Measurements from ENCODE around the gene ATP7B. TPM values are rescaled to one million over a fixed set of nuclear protein-coding genes. Genes with fewer than 3 reads are reported as not detected.

The ATP7B gene
- total and polyA plus RNA-seq, 2 of the 4 experiments (the other 2 are of a cell fraction): 2.7 to 2.9 TPM

DNA sequence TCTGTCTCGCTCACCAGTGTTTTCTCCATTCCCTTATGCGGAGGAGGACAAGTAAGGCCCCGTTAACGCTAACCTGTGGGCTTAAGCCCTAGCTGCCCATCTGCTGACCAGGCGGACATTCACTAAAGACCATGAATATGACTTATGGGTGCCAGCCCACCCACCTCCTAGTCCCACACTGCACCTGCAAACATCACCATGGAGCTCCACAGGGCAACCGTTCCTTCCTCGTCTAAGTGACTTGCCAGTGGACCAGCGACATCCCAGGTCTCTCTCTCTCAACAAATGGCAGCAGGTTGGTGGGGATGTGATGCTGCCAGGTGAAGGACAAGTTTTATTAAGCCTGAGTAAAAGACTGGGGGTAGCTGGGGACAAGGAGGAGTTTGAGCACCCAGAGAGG is 94.3 kb downstream of the ATP7B start:
- no peak overlapping the region for H2BK15ac ChIP-seq (ENCODE audit: low read depth, low read length)
- H2BK120ac ChIP-seq (ENCODE audit: low read depth, low read length): no peak overlapping the region
- H3K4me1 ChIP-seq (ENCODE audit: control insufficient read depth, insufficient read depth, low read length): no peaks in the 10 kb centered on the region
- no peak overlapping the region for H3K27ac ChIP-seq (ENCODE audit: insufficient read depth, low read length)
- in situ Hi-C loops (cut with MboI; ENCODE audit: low sequenced_read_pairs) (no loop called here), intact Hi-C loops (cut with micrococcal nuclease) (no loop called here), dilution Hi-C loops (cut with HindIII; ENCODE audit: low sequenced_read_pairs, unreplicated experiment) (no loop called here)
- no peak overlapping the region for H3K4me3 ChIP-seq (ENCODE audit: insufficient read depth, low read depth, low read length)
- H3K9me3 ChIP-seq (ENCODE audit: control insufficient read depth, insufficient read depth, low read length): no peaks in the 10 kb centered on the region
- H3K23ac ChIP-seq (ENCODE audit: low read depth, low read length): no peak overlapping the region
- no peak overlapping the region for H3K18ac ChIP-seq (ENCODE audit: low read depth, low read length)
- CTCF ChIA-PET: no interaction called here
- H3K56ac ChIP-seq (ENCODE audit: extremely low read depth, insufficient read depth, low read length): no peak overlapping the region
- no peaks in the 10 kb centered on the region; the same call in 1 of the 2 replicates for H4K20me1 ChIP-seq (ENCODE audit: insufficient read depth, low read length)
- no peaks in the 10 kb centered on the region for H3K36me3 ChIP-seq (ENCODE audit: control insufficient read depth, insufficient read depth, low read length)
- H2AFZ ChIP-seq (replicated peaks; ENCODE audit: low read length, poor library complexity): peak overlapping the region; percentile 2
- no peak overlapping the region for H3K4ac ChIP-seq (ENCODE audit: low read depth, low read length)
- TF ChIP-seq, protein P1, sequence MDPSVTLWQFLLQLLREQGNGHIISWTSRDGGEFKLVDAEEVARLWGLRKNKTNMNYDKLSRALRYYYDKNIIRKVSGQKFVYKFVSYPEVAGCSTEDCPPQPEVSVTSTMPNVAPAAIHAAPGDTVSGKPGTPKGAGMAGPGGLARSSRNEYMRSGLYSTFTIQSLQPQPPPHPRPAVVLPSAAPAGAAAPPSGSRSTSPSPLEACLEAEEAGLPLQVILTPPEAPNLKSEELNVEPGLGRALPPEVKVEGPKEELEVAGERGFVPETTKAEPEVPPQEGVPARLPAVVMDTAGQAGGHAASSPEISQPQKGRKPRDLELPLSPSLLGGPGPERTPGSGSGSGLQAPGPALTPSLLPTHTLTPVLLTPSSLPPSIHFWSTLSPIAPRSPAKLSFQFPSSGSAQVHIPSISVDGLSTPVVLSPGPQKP (IDR thresholded peaks at IDR 0.05; ENCODE audit: borderline replicate concordance, low read depth, low read length): no peak
- TF ChIP-seq MXI1 (IDR thresholded peaks at IDR 0.05; ENCODE audit: borderline replicate concordance, low read depth, low read length): no peak
- 72% methylated on average over 5 of the region's 8 CpGs; no CpG with 5 or more reads in 1 of the 2 experiments for WGBS, 2 experiments (ENCODE audit: extremely low coverage in 2 of 2, insufficient read length in 1 of 2)
- H4K91ac ChIP-seq (ENCODE audit: insufficient read depth, low read depth, low read length): no peak overlapping the region
- no peak overlapping the region for H3K9ac ChIP-seq (ENCODE audit: low read depth, low read length)
- H2BK20ac ChIP-seq (ENCODE audit: low read depth, low read length): no peak overlapping the region
- ATAC-seq (ENCODE audit: low read depth): no peak
- DNase-seq: no peak
- no peak overlapping the region for H4K8ac ChIP-seq (ENCODE audit: low read depth in 2 of 2, low read length in 2 of 2)
- H3K9me1 ChIP-seq (ENCODE audit: insufficient read depth, low read length): no peaks in the 10 kb centered on the region
- no peak overlapping the region for H2BK5ac ChIP-seq (ENCODE audit: low read depth, low read length, poor library complexity, severe bottlenecking)
- H3K14ac ChIP-seq (replicated peaks; ENCODE audit: low read depth, low read length): no peak overlapping the region
- POLR2A ChIA-PET (ENCODE audit: unreplicated experiment): no interaction called here
- no peaks in the 10 kb centered on the region for H3K79me1 ChIP-seq (ENCODE audit: low read depth in 1 of 2, low read length in 2 of 2)
- H3K27me3 ChIP-seq (ENCODE audit: control insufficient read depth, insufficient read depth, low read length): peaks cover 24% of the 10 kb centered on the region
- H3K4me2 ChIP-seq (ENCODE audit: low read depth, low read length): no peak overlapping the region
- H2AK9ac ChIP-seq (replicated peaks; ENCODE audit: low read depth, low read length, poor library complexity): no peak overlapping the region
- BruUV-seq (replicated peaks): no TSS peak
- no peak overlapping the region for H4K5ac ChIP-seq (ENCODE audit: low read depth, low read length)
- H2AK5ac ChIP-seq (ENCODE audit: low read depth, low read length): no peak overlapping the region

Measured in IMR-90 (cell line).